ENCODE data around the gene ZSCAN23.

GRCh38 chr6:28489366-28490204, 46.3 kb upstream of the ZSCAN23 start:
- TF ChIP-seq, protein P1, sequence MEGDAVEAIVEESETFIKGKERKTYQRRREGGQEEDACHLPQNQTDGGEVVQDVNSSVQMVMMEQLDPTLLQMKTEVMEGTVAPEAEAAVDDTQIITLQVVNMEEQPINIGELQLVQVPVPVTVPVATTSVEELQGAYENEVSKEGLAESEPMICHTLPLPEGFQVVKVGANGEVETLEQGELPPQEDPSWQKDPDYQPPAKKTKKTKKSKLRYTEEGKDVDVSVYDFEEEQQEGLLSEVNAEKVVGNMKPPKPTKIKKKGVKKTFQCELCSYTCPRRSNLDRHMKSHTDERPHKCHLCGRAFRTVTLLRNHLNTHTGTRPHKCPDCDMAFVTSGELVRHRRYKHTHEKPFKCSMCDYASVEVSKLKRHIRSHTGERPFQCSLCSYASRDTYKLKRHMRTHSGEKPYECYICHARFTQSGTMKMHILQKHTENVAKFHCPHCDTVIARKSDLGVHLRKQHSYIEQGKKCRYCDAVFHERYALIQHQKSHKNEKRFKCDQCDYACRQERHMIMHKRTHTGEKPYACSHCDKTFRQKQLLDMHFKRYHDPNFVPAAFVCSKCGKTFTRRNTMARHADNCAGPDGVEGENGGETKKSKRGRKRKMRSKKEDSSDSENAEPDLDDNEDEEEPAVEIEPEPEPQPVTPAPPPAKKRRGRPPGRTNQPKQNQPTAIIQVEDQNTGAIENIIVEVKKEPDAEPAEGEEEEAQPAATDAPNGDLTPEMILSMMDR (IDR thresholded peaks at IDR 0.05; ENCODE audit: low read depth, low read length, missing input control): no peak
- TF ChIP-seq NR2F2 (IDR thresholded peaks at IDR 0.05) (no peak), EGR1 (IDR thresholded peaks at IDR 0.05; ENCODE audit: low read depth in 2 of 2) (no peak), YY1 (IDR thresholded peaks at IDR 0.05) (no peak), JUND (IDR thresholded peaks at IDR 0.05) (no peak), SP1 (IDR thresholded peaks at IDR 0.05) (no peak), FOXA1 (IDR thresholded peaks at IDR 0.05) (no peak)
- TF ChIP-seq, protein P2, sequence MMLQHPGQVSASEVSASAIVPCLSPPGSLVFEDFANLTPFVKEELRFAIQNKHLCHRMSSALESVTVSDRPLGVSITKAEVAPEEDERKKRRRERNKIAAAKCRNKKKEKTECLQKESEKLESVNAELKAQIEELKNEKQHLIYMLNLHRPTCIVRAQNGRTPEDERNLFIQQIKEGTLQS (IDR thresholded peaks at IDR 0.05): no peak

Data from liver (tissue), 3 donors.